Measurements from ENCODE around the gene CALHM6. TPM values are rescaled to one million over a fixed set of nuclear protein-coding genes. Genes with fewer than 3 reads are reported as not detected.

Gene CALHM6
- total RNA-seq, 1 donor from 2014 or later = not detected

GRCh38 chr6:116483616-116484015 is 22.4 kb downstream of the CALHM6 start:
- Mint-ChIP-seq H3K4me3 (no peak overlapping the region), H3K9me3 (peaks cover 7% of the 10 kb centered on the region), H3K36me3 (peaks cover 2% of the 10 kb centered on the region), H3K4me1 (no peaks in the 10 kb centered on the region), H3K27ac (no peak overlapping the region), H3K27me3 (ENCODE audit: insufficient read depth, low read depth) (peaks cover 2% of the 10 kb centered on the region)
- Histone ChIP-seq H3K79me2 (ENCODE audit: low read depth) (no peaks in the 10 kb centered on the region), H2AFZ (replicated peaks) (no peak overlapping the region), H3K4me1 (peaks cover 12% of the 10 kb centered on the region), H3K36me3 (no peaks in the 10 kb centered on the region), H3K4me3 (no peak overlapping the region), H3K27me3 (no peaks in the 10 kb centered on the region), H3K27ac (no peak overlapping the region), H4K20me1 (ENCODE audit: low read depth) (no peaks in the 10 kb centered on the region), H3K9me3 (ENCODE audit: low read depth) (no peaks in the 10 kb centered on the region), H3K9ac (no peak overlapping the region), H3F3A (ENCODE audit: low read depth) (no peaks in the 10 kb centered on the region), H3K4me2 (no peak overlapping the region)
- no peak for TF ChIP-seq EZH2 (IDR thresholded peaks at IDR 0.05)
- TF ChIP-seq EZH2phosphoT487 (IDR thresholded peaks at IDR 0.05) = no peak
- TF ChIP-seq CTCF (IDR thresholded peaks at IDR 0.05) = no peak
- DNase-seq (ENCODE audit: low spot score) = no peak

GRCh38 chr6:116485559-116486184 is 24.5 kb downstream of the CALHM6 start:
- no peaks in the 10 kb centered on the region for H3K27me3 ChIP-seq
- no peaks in the 10 kb centered on the region for H3K36me3 ChIP-seq
- no peak for DNase-seq (ENCODE audit: low spot score)
- H3K27ac ChIP-seq = no peak overlapping the region
- Mint-ChIP-seq H3K36me3 (peaks cover 5% of the 10 kb centered on the region), H3K4me1 (peaks cover 3% of the 10 kb centered on the region), H3K27ac (no peak overlapping the region), H3K4me3 (no peak overlapping the region), H3K9me3 (peaks cover 18% of the 10 kb centered on the region), H3K27me3 (ENCODE audit: insufficient read depth, low read depth) (peaks cover 5% of the 10 kb centered on the region)
- H3K9me3 ChIP-seq (ENCODE audit: low read depth) = no peaks in the 10 kb centered on the region
- no peak overlapping the region for H3K9ac ChIP-seq
- peaks cover 12% of the 10 kb centered on the region for H3K4me1 ChIP-seq
- H3F3A ChIP-seq (ENCODE audit: low read depth) = no peaks in the 10 kb centered on the region
- no peak for TF ChIP-seq EZH2 (IDR thresholded peaks at IDR 0.05)
- no peak for TF ChIP-seq CTCF (IDR thresholded peaks at IDR 0.05)
- no peak for TF ChIP-seq EZH2phosphoT487 (IDR thresholded peaks at IDR 0.05)
- H2AFZ ChIP-seq (replicated peaks) = no peak overlapping the region
- H4K20me1 ChIP-seq (ENCODE audit: low read depth) = no peaks in the 10 kb centered on the region
- H3K4me3 ChIP-seq = no peak overlapping the region
- H3K4me2 ChIP-seq = no peak overlapping the region
- no peaks in the 10 kb centered on the region for H3K79me2 ChIP-seq (ENCODE audit: low read depth)

- no peak for TF ChIP-seq EZH2 (IDR thresholded peaks at IDR 0.05)
- TF ChIP-seq CTCF (IDR thresholded peaks at IDR 0.05) = no peak
- TF ChIP-seq EZH2phosphoT487 (IDR thresholded peaks at IDR 0.05) = no peak
- H3K27ac Mint-ChIP-seq = peak overlapping the region; percentile 98
- Histone ChIP-seq H3K9me3 (ENCODE audit: low read depth) (no peaks in the 10 kb centered on the region), H3K9ac (no peak overlapping the region), H2AFZ (replicated peaks) (no peak overlapping the region), H3K36me3 (no peaks in the 10 kb centered on the region), H3K27ac (no peak overlapping the region), H3K27me3 (no peaks in the 10 kb centered on the region), H3K4me1 (peaks cover 19% of the 10 kb centered on the region), H3K4me2 (peak overlapping the region; percentile 31), H3K4me3 (no peak overlapping the region), H3F3A (ENCODE audit: low read depth) (peaks cover 14% of the 10 kb centered on the region), H4K20me1 (ENCODE audit: low read depth) (no peaks in the 10 kb centered on the region), H3K79me2 (ENCODE audit: low read depth) (no peaks in the 10 kb centered on the region)
- peaks cover 27% of the 10 kb centered on the region for H3K4me1 Mint-ChIP-seq
- H3K27me3 Mint-ChIP-seq (ENCODE audit: insufficient read depth, low read depth) = peaks cover 8% of the 10 kb centered on the region
- H3K4me3 Mint-ChIP-seq = peak overlapping the region; percentile 9
- peaks cover 7% of the 10 kb centered on the region for H3K36me3 Mint-ChIP-seq
- DNase-seq (ENCODE audit: low spot score) = no peak
- H3K9me3 Mint-ChIP-seq = peaks cover 22% of the 10 kb centered on the region
These were observed 30.6 kb downstream of the CALHM6 start for GRCh38 chr6:116491610-116492330.
